GM15510 (cell line): ENCODE measurements around the gene TFDP3.

Source experiments
- POLR2A ChIP-seq: IDR thresholded peaks from 3 replicates; pipeline ENCODE4 v1.6.1; 2011; ENCODE audit warnings: borderline replicate concordance; ENCODE audit not compliant: insufficient read length; ENCODE audit errors: extremely low read depth

The TFDP3 gene

DNA sequence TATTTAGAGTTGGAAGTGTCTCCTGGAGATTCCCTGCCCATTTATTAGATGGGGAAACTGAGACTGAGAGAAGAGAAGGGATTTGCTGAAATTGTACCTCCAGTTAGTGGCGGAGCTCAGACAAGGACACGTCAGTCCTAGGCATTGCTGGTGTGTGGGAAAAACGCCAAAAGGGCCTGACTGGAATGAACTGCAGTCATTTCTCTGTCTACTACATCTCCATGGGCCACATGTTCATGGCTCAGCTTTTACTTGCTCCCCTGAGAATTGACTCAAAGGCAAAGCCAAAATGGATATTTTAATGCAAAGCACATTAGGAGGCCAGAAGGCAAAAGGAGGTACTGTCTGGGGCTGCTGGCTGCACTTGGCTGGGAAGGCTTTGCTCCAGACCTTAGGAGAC is 3.9 kb downstream of the TFDP3 start:
- no peak for TF ChIP-seq POLR2A

DNA sequence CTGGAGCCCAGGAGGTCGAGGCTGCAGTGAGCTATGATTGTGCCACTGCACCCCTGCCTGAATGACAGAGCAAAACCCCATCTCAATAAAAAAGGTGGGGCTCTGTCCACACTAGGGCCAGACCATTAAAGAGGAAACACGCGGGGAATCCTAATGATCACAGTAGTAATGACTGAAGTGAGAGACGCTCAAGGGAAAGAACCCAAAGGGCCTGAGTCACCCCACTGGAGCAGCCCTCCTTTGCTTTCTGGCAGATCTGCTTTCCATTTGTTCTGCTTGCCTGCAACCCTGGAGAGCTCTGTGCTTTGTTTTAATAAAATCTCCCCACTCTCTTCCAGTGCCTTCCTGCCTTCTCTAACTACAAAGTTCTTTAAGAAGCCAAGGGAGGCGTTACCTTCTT is 5.0 kb downstream of the TFDP3 start:
- no peak for TF ChIP-seq POLR2A

DNA sequence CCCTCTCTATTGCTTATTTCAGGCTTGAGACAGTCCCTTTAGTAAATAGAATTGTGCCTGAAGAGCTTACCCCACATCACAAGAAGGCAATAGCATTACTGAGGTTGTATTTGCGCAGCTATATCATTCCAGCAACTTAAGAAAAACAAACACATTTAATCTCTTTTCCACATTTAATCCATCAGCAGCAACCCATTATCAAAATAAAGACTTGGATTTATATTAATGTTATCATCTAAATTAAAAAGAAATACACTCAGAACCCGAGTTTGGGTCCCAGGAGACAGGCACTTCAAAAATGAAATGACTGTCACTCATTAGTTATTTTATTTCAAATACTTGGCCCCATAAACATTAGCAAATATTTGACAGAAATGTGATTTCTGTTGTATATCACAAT is 10.4 kb downstream of the TFDP3 start:
- TF ChIP-seq POLR2A = no peak

DNA sequence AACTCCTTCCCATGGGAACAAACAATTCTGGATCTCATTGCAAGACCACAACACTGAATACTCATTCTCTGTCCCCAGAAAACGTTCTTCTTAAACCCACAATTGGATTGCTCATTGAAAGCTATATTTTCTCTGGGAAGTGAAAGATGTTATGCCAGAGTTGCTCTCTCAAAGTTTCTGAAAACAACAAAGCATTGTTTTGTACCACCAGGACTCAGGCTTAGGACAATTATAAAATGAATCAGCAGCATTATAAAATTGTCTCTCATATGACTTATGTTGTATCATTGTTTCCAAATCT is 26.5 kb downstream of the TFDP3 start:
- TF ChIP-seq POLR2A = no peak

DNA sequence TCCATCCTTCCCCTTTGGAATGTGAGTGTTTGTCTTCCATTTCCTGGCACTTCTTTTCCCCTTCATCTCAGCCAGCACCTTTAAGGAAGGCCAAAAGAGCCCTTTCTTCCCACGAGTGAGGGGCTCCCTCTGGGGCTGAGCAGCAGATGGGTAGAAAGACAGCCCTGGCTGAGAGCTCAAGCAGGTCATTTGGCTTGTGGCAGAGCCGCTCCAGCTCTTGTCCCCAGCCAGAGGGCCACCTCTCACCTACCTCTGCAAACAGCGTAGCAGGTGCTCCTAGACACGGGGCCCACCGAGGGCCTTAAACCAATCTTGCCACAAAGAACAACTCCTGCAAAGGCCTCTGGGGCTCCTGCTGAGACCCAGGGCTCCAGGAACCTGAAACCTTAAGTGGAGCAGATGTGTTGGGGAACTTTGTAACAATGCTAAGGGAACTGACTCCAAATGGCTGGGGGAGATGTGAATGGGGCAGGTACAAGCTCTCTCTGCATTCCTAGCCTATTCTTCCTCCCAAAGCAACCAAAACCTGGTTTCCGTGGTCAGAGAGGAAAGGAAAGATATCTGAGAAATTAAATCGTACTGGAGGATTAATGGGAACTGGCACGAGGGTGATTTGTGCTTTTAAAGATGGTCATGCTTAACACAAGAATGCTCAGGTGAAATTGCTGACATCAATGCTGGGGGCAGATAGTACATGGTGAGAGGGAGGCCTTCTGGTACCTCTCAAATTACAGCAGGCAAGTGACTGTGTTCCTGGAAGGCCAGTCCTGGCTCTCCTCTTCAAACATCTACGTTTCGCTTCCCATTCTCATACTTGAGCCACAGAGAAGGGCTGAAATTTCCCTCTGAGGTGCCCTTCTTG is 27.0 kb downstream of the TFDP3 start:
- TF ChIP-seq POLR2A = no peak

DNA sequence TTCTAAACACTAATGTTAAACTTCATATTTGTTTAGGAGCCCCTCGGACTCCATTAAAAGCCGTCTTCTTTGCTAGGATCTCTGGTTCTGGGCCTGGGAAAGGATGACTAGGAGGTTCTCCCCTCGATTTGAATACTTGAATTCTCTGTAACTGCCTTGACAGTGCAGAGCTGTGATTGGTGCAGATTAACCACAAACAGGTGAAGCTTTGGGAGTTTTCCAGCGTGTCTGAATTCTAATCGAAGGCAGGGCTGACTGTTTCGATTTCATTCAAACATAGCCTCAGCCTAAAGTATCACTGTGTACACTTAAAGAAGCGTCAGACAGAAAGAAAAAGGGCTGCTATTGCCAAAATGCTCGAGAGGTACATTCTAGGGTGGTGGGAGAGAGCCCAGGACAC is 29.0 kb downstream of the TFDP3 start:
- TF ChIP-seq POLR2A = no peak

DNA sequence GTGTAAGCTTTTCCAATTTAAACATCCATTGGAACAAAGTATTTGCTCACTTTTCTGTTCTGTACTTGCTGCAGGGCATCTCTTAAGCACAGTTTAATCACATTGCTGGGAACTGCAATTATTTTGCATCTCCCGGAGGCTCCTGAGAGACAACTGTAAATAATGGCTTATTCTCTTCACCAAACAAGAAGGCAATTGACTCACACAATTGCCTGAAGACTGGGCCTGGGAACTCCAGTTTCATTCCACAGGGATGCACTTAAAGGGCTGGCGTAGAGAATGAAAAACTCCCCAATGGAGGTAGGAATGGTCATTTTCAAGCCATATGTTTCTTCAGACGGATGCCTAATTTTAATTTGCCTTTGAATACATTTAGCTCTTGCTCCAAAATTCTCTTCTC is 29.5 kb downstream of the TFDP3 start:
- TF ChIP-seq POLR2A = no peak

DNA sequence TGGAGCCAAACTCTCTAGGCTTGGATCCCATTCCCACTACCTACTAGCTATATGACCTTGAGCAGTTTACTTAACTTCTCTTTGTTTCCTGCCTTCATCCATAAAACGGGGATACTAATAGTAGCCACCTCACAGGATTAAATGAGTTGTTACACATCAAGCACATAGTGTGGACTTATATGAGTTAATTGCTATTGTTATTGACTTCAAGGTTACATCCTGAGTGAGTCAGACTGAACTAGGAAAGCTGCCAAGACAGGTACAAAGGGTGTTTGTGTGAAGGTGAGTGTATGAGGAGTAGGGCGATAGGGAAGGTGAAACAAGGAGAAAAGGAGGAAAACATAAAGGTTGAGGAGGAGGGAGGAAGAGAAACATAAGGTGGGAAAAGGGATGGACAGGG is 32.2 kb downstream of the TFDP3 start:
- no peak for TF ChIP-seq POLR2A

DNA sequence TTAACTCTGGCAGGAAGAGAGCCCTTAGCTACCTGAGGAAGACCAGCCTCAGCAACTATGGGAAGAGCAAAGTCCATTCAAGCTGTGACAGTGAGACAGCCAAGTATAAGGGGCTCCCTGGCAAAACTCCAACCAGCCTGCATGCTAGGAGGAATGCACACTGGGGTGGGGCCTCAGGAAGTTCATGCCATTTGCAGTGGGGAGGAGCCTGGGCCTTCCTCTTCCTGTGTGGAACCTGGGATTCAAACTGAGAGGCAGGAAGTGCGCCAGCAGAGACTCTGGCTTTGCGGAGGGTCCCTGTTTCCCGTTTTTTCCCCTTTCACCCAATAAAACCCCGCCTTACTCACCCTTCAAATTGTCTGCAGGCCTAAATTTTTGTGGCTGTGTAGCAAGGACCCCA is 33.0 kb downstream of the TFDP3 start:
- TF ChIP-seq POLR2A = no peak

DNA sequence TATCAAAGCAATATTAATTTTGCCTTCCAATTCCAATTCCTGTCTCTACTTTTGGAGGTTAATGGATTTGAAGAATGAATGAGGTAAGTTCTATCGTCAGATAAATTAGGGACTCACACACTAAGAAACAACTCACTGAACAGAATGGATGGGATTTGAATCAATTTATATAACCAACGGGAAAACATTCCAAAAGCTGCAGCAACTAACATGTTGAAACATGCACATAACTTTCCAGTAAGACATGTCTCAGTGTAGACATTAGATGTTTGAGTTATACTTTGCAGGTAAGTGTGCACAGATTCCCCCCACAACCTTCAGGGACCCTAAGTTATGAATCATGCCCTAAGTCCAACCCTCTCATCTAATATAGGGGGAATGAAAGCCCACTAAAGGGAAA is 34.3 kb downstream of the TFDP3 start:
- TF ChIP-seq POLR2A = no peak

DNA sequence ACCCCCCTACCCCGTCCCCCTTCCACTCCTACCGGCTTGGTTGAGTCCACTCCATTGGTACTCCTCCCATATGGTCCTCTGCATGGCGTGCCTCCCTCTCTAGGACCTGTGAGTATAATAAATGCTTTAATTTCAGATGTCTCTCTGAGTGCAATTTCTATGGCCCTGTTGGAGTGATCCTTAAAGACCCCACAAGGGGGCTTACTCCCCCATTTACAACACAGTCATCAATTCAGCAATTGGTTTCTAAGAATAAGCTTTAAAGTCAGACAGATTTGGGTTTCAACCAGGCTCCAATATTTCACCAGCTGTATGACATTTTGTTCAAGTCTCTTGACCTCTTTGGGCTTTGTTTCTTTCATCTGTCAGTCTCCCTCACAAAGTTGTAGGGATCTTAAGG is 38.7 kb downstream of the TFDP3 start:
- no peak for TF ChIP-seq POLR2A

DNA sequence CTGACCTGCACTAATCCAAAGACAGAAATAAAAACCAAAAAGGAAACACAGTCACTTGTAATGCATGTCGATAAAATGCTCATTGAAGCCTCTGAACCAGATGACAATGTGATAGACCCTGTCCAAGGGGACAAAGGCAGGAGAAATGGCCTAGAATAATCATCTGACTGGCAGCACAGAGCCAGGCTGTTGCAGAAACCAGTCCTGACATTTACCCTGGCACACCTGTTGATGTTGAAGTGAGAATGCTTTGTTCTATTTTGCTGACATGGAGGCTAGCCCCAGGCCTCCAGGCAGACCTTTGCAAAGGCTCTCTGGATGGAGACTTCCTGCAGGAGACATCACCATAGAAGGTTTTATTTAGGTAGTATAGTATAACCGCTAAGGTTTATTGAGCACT is 41.0 kb downstream of the TFDP3 start:
- no peak for TF ChIP-seq POLR2A

DNA sequence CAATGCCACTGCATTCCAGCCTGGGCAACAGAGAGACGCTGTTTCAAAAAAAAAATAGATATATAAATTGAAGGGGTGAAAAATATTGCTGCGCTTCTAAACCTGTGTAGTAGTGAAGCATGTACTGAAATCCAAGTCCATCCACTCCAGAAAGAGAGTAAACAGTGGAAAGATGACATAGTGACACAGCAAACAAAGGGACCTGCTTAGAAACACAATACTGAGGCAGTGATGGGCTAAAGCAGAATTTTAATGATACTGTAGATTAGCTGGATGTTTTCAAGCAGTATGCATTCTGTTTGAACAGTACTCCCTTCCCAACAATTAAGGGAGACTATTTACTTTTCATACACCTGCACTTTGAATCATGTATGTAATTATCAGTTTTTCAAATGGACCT is 42.5 kb downstream of the TFDP3 start:
- no peak for TF ChIP-seq POLR2A

DNA sequence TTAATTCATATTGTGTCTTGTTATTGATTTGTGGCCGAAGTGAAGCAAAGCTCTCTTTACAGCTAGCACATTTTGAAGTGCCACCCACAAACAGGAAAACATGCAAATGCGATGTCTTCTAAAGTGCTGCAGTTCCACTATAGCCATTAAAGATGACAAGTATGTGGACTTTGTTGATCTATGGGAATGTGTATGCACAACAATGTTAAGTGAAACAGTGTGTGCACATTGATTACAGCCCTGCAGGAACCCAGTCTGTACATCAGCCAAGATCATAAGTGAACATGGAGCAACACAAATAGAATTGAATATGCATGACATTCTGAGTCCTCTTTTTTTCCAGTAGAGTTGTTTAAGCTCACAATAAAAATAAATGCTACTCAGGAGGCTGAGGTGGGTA is 43.0 kb downstream of the TFDP3 start:
- TF ChIP-seq POLR2A = no peak

DNA sequence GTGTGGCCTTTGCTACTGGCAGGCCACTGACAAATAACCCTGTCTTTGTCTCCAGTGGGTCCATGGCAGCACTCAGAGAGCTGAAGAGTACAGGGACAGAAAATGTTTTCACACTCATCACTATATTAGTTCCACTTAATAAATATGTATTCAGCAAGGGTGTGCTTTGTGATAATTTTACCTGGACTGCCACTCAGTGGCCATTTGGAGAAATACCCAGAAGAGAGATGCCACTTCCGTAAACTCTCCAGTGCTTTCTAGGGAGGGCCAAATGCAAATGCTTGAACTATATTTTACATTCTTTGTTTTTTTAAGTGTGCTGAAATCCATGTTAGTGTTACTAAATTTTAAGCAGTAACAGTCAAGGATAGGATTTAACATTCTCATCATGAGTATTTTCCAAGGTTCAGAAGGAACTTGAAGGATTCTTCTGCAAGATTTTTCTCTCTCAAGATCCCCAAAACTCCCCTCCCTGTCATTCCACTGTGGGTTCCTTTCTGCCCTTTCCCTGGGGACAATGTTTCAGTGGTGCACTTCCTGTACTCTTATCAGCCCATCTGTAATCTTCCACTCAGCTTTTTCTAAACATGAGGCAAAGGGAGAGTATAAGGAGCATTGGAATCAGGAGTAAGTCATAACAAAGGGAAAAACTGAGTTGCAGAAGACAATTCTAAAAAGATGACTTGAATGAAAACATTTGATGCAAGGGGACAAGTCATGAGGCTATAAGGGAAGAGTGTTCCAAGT is 46.0 kb downstream of the TFDP3 start:
- no peak for TF ChIP-seq POLR2A
